GM23248 (cell line): ENCODE data around the gene NCBP2L. TPM values are rescaled to one million over a fixed set of nuclear protein-coding genes. Genes with fewer than 3 reads are reported as not detected.

ENCODE experiments used
- DNase-seq: peaks from one replicate; pipeline ENCODE4 v3.0.0-alpha.2; 2015
- H2AFZ ChIP-seq: fragments of 200-600 bp; sonication (generic); 2 replicates; pipeline ENCODE4 v1.6.1; 2016; ENCODE audit warnings: antibody characterized with exemption
- H3F3A ChIP-seq: fragments of 200-600 bp; sonication (generic); 2 replicates; pipeline ENCODE4 v1.6.1; 2016; ENCODE audit warnings: mild to moderate bottlenecking, antibody characterized with exemption, mixed run types; ENCODE audit not compliant: insufficient read depth
- H3K27ac ChIP-seq: fragments of 200-600 bp; sonication (generic); 2 replicates; pipeline ENCODE4 v1.5.1; 2016; ENCODE audit warnings: mild to moderate bottlenecking
- H3K27me3 ChIP-seq: fragments of 200-600 bp; sonication (generic); replicated peaks from 2 replicates; pipeline ENCODE4 v1.6.1; 2016; ENCODE audit warnings: mild to moderate bottlenecking; ENCODE audit not compliant: insufficient read depth
- H3K36me3 ChIP-seq: fragments of 200-600 bp; sonication (generic); 2 replicates; pipeline ENCODE4 v1.6.1; 2016; ENCODE audit warnings: low read depth, mild to moderate bottlenecking
- H3K4me1 ChIP-seq: fragments of 200-600 bp; sonication (generic); 2 replicates; pipeline ENCODE4 v1.6.1; 2016; ENCODE audit warnings: mild to moderate bottlenecking; ENCODE audit not compliant: insufficient read depth
- H3K4me2 ChIP-seq: fragments of 200-600 bp; sonication (generic); one replicate; pipeline ENCODE4 v1.6.1; 2016; ENCODE audit warnings: mild to moderate bottlenecking; ENCODE audit not compliant: unreplicated experiment
- H3K4me3 ChIP-seq: fragments of 200-600 bp; sonication (generic); 2 replicates; pipeline ENCODE4 v1.5.1; 2016; ENCODE audit warnings: mild to moderate bottlenecking
- H3K79me2 ChIP-seq: fragments of 200-600 bp; sonication (generic); 2 replicates; pipeline ENCODE4 v1.6.1; 2016; ENCODE audit warnings: mild to moderate bottlenecking; ENCODE audit not compliant: insufficient read depth
- H3K9ac ChIP-seq: fragments of 200-600 bp; sonication (generic); 2 replicates; pipeline ENCODE4 v1.6.1; 2016; ENCODE audit warnings: mild to moderate bottlenecking
- H3K9me2 ChIP-seq: fragments of 200-600 bp; sonication (generic); 2 replicates; pipeline ENCODE4 v1.6.1; 2016; ENCODE audit warnings: mixed run types, mild to moderate bottlenecking, moderate library complexity; ENCODE audit not compliant: insufficient read depth
- H3K9me3 ChIP-seq: fragments of 200-600 bp; sonication (generic); one replicate; pipeline ENCODE4 v1.6.1; 2017; ENCODE audit warnings: low read depth
- H4K20me1 ChIP-seq: fragments of 200-600 bp; sonication (generic); 2 replicates; pipeline ENCODE4 v1.6.0; 2016; ENCODE audit not compliant: insufficient read depth
- EZH2 ChIP-seq: fragments of 200-600 bp; sonication (generic); IDR thresholded peaks from 2 replicates; pipeline ENCODE4 v1.6.1; 2018; ENCODE audit warnings: antibody characterized with exemption, mild to moderate bottlenecking; ENCODE audit not compliant: insufficient read depth, poor library complexity, severe bottlenecking
- EZH2phosphoT487 ChIP-seq: fragments of 200-600 bp; sonication (generic); IDR thresholded peaks from 2 replicates; pipeline ENCODE4 v1.6.1; 2018; ENCODE audit warnings: antibody characterized with exemption, moderate library complexity, mild to moderate bottlenecking, low read depth; ENCODE audit not compliant: insufficient read depth
- WGBS, 2 experiments: methylation state at CpG; one replicate each; pipeline ENCODE4 v1.1.6; 2015 to 2017; ENCODE audit warnings: low lambda C conversion rate in 2 of 2, low coverage in 1 of 2; ENCODE audit errors: missing lambda C conversion rate in 2 of 2; 5-methylcytosine and 5-hydroxymethylcytosine counted together
- in situ Hi-C: fragments of 300-500 bp; cut with MboI; formaldehyde crosslinking; loops from 2 replicates; pipeline ENCODE4 v1.15.0; 2020
- polyA plus RNA-seq: library from polyadenylated mRNA; unstranded; fragments of >200 nt; fragmentation: Nextera tagmentation; extraction: Ambion mirVana; gene quantifications from 2 replicates; pipeline ENCODE4 v1.2.1, GENCODE V29; 2016
- total RNA-seq: library from RNA; depleted of rRNA; stranded (reverse); fragments of >200 nt; shearing (Covaris generic); gene quantifications from 2 replicates; pipeline ENCODE4 v1.2.3, GENCODE V29; 2014

NCBP2L gene
- total and polyA plus RNA-seq, 2 experiments from 2014 or later: not detected

GRCh38 chrX:107753187-107753586, 24.3 kb upstream of the NCBP2L start:
- no peak for DNase-seq
- 85 to 95% methylated on average over 4 of the region's 4 CpGs for WGBS, 2 experiments
- H3K4me3 ChIP-seq: no peak overlapping the region
- TF ChIP-seq EZH2phosphoT487 (no peak), EZH2 (no peak)
- no peak overlapping the region for H3K27ac ChIP-seq
- H4K20me1 ChIP-seq: no peaks in the 10 kb centered on the region
- H3K36me3 ChIP-seq: no peaks in the 10 kb centered on the region
- in situ Hi-C loops: no loop called here
- no peaks in the 10 kb centered on the region for H3K79me2 ChIP-seq
- no peak overlapping the region for H3K9ac ChIP-seq
- no peaks in the 10 kb centered on the region for H3K9me3 ChIP-seq
- no peak overlapping the region for H2AFZ ChIP-seq
- no peaks in the 10 kb centered on the region for H3K4me1 ChIP-seq
- no peak overlapping the region for H3K4me2 ChIP-seq
- no peaks in the 10 kb centered on the region for H3K27me3 ChIP-seq
- H3F3A ChIP-seq: no peaks in the 10 kb centered on the region
- H3K9me2 ChIP-seq: no peaks in the 10 kb centered on the region

GRCh38 chrX:107755721-107756120, 21.8 kb upstream of the NCBP2L start:
- no peaks in the 10 kb centered on the region for H3K79me2 ChIP-seq
- no peaks in the 10 kb centered on the region for H3K9me2 ChIP-seq
- H3K36me3 ChIP-seq: no peaks in the 10 kb centered on the region
- H4K20me1 ChIP-seq: no peaks in the 10 kb centered on the region
- no peaks in the 10 kb centered on the region for H3K4me1 ChIP-seq
- no peaks in the 10 kb centered on the region for H3K9me3 ChIP-seq
- 65 to 68% methylated on average over 3 of the region's 3 CpGs for WGBS, 2 experiments
- no peak overlapping the region for H2AFZ ChIP-seq
- no peak for DNase-seq
- no peaks in the 10 kb centered on the region for H3K27me3 ChIP-seq
- no peak overlapping the region for H3K9ac ChIP-seq
- in situ Hi-C loops: no loop called here
- H3K27ac ChIP-seq: no peak overlapping the region
- no peak overlapping the region for H3K4me2 ChIP-seq
- no peak for TF ChIP-seq EZH2
- TF ChIP-seq EZH2phosphoT487: no peak
- H3K4me3 ChIP-seq: no peak overlapping the region
- H3F3A ChIP-seq: no peaks in the 10 kb centered on the region

GRCh38 chrX:107758231-107758766, 19.2 kb upstream of the NCBP2L start:
- DNase-seq: no peak
- H2AFZ ChIP-seq: no peak overlapping the region
- WGBS, 2 experiments: 74 to 76% methylated on average over 5 of the region's 5 CpGs
- no peaks in the 10 kb centered on the region for H4K20me1 ChIP-seq
- no peak overlapping the region for H3K4me2 ChIP-seq
- H3K79me2 ChIP-seq: no peaks in the 10 kb centered on the region
- H3K4me1 ChIP-seq: no peaks in the 10 kb centered on the region
- no peaks in the 10 kb centered on the region for H3F3A ChIP-seq
- in situ Hi-C loops: no loop called here
- no peaks in the 10 kb centered on the region for H3K9me3 ChIP-seq
- no peaks in the 10 kb centered on the region for H3K9me2 ChIP-seq
- H3K27me3 ChIP-seq: no peaks in the 10 kb centered on the region
- H3K4me3 ChIP-seq: no peak overlapping the region
- no peak overlapping the region for H3K9ac ChIP-seq
- no peaks in the 10 kb centered on the region for H3K36me3 ChIP-seq
- TF ChIP-seq EZH2phosphoT487: no peak
- TF ChIP-seq EZH2: no peak
- no peak overlapping the region for H3K27ac ChIP-seq

DNA sequence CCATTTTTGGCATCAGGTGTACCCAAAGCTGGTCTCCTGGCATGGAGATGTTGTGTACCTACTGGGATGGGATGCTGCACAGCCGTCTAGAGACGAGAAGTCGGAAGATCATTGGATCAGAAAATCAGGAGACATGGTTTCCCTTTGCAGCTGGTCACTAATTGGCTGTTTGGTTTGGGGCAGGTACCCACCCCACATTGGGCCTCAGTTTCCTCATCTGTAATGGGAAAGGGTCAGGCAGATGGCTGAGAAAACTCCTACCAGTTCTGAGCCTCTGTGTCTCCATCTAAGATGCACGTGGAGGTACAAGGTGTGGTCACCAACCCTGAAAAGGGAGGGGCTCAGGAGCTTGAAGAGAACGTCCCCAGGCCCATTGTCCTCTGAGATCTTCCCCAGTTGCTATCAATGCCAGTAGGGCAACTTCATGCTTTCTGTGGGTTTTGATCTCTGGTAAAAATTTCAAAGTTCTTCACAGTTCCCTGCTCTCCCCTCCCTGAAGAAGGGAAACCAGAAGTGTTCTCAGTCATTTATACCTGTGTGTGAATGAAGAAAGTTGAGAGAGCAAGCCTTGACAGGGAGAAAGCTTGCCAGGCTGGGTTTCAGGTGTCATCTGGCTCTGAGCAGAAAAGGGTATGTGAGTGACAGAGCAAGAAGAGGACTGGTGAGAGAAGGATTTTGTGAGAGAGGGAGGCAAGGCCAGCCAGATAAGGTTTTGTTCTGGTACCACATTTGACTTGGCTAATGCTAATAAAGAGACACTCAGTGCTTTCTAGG, 17.0 kb upstream of the NCBP2L start:
- Histone ChIP-seq H3K9ac (no peak overlapping the region), H3K79me2 (no peaks in the 10 kb centered on the region), H2AFZ (no peak overlapping the region), H3K9me3 (no peaks in the 10 kb centered on the region), H3F3A (no peaks in the 10 kb centered on the region), H3K27me3 (no peaks in the 10 kb centered on the region), H3K27ac (no peak overlapping the region), H3K9me2 (no peaks in the 10 kb centered on the region), H3K4me1 (no peaks in the 10 kb centered on the region), H3K4me3 (no peak overlapping the region), H3K4me2 (no peak overlapping the region), H3K36me3 (no peaks in the 10 kb centered on the region), H4K20me1 (no peaks in the 10 kb centered on the region)
- WGBS, 2 experiments: 55% methylated on average over 5 of the region's 5 CpGs
- in situ Hi-C loops: no loop called here
- TF ChIP-seq EZH2 (no peak), EZH2phosphoT487 (no peak)
- no peak for DNase-seq
